ENCODE data around the gene BAAT. TPM values are rescaled to one million over a fixed set of nuclear protein-coding genes. Genes with fewer than 3 reads are reported as not detected.

BAAT gene
- total and polyA plus RNA-seq, 2 of the 4 experiments (the other 2 are of a cell fraction): not detected

GRCh38 chr9:101375546-101375945 is 9.3 kb downstream of the BAAT start:
- H3K9me3 ChIP-seq (ENCODE audit: control insufficient read depth, insufficient read depth, low read length): no peaks in the 10 kb centered on the region
- POLR2A ChIA-PET (ENCODE audit: unreplicated experiment): no interaction called here
- H3K79me1 ChIP-seq (ENCODE audit: low read depth in 1 of 2, low read length in 2 of 2): no peaks in the 10 kb centered on the region
- CTCF ChIA-PET: interaction anchor here (1.5 kb wide), 1 partner anchor 13 kb away, joined by 5 read pairs; no protein-coding TSS in a partner anchor
- no peak overlapping the region for H3K56ac ChIP-seq (ENCODE audit: extremely low read depth, insufficient read depth, low read length)
- no peak overlapping the region for H3K9ac ChIP-seq (ENCODE audit: low read depth, low read length)
- H2AK5ac ChIP-seq (ENCODE audit: low read depth, low read length): no peak overlapping the region
- TF ChIP-seq NFE2L2 (IDR thresholded peaks at IDR 0.05; ENCODE audit: low read depth, low read length): no peak
- no peak for TF ChIP-seq ELK1 (IDR thresholded peaks at IDR 0.05; ENCODE audit: borderline replicate concordance, low read depth, low read length)
- TF ChIP-seq CTCF (conservative IDR thresholded peaks at IDR 0.05; ENCODE audit: low read depth, low read length): no peak
- TF ChIP-seq MAZ (IDR thresholded peaks at IDR 0.05; ENCODE audit: borderline replicate concordance, low read depth, low read length): no peak
- no peak for TF ChIP-seq SMC3 (IDR thresholded peaks at IDR 0.05; ENCODE audit: low read depth, low read length)
- TF ChIP-seq CEBPB (IDR thresholded peaks at IDR 0.05; ENCODE audit: low read depth, low read length): no peak
- TF ChIP-seq MAFK (IDR thresholded peaks at IDR 0.05; ENCODE audit: low read depth, low read length): no peak
- no peak for TF ChIP-seq POLR2A (IDR thresholded peaks at IDR 0.05; ENCODE audit: low read depth, low read length)
- no peak for TF ChIP-seq RAD21 (IDR thresholded peaks at IDR 0.05; ENCODE audit: low read length)
- no peak for TF ChIP-seq USF2 (IDR thresholded peaks at IDR 0.05; ENCODE audit: low read depth, low read length)
- no peak for TF ChIP-seq MXI1 (IDR thresholded peaks at IDR 0.05; ENCODE audit: borderline replicate concordance, low read depth, low read length)
- no peak for TF ChIP-seq RCOR1 (IDR thresholded peaks at IDR 0.05; ENCODE audit: insufficient replicate concordance, low read length)
- TF ChIP-seq FOS (IDR thresholded peaks at IDR 0.05; ENCODE audit: low read depth, low read length): no peak
- no peak for TF ChIP-seq RFX5 (IDR thresholded peaks at IDR 0.05; ENCODE audit: low read depth, low read length)
- no peak for TF ChIP-seq CHD1 (IDR thresholded peaks at IDR 0.05; ENCODE audit: low read depth, low read length)
- H3K23ac ChIP-seq (ENCODE audit: low read depth, low read length): no peak overlapping the region
- no peak overlapping the region for H2AK9ac ChIP-seq (replicated peaks; ENCODE audit: low read depth, low read length, poor library complexity)
- no peak overlapping the region for H3K4ac ChIP-seq (ENCODE audit: low read depth, low read length)
- intact Hi-C loops (cut with micrococcal nuclease) (no loop called here), in situ Hi-C loops (cut with MboI; ENCODE audit: low sequenced_read_pairs) (no loop called here), dilution Hi-C loops (cut with HindIII; ENCODE audit: low sequenced_read_pairs, unreplicated experiment) (no loop called here)
- no peak overlapping the region for H2BK120ac ChIP-seq (ENCODE audit: low read depth, low read length)
- no peak overlapping the region for H2BK20ac ChIP-seq (ENCODE audit: low read depth, low read length)
- H2BK5ac ChIP-seq (ENCODE audit: low read depth, low read length, poor library complexity, severe bottlenecking): no peak overlapping the region
- no peak for DNase-seq
- H3K27ac ChIP-seq (ENCODE audit: insufficient read depth, low read length): no peak overlapping the region
- H3K9me1 ChIP-seq (ENCODE audit: insufficient read depth, low read length): no peaks in the 10 kb centered on the region
- H3K27me3 ChIP-seq (ENCODE audit: control insufficient read depth, insufficient read depth, low read length): no peaks in the 10 kb centered on the region
- H3K4me1 ChIP-seq (ENCODE audit: control insufficient read depth, insufficient read depth, low read length): 0 out of 2 replicates have a peak, but pooled peaks cover 2% of the 10 kb centered on the region
- no peak overlapping the region for H4K91ac ChIP-seq (ENCODE audit: insufficient read depth, low read depth, low read length)
- no peak overlapping the region for H3K4me2 ChIP-seq (ENCODE audit: low read depth, low read length)
- no peak overlapping the region for H3K4me3 ChIP-seq (ENCODE audit: insufficient read depth, low read depth, low read length)
- no peak overlapping the region for H2AFZ ChIP-seq (replicated peaks; ENCODE audit: low read length, poor library complexity)
- H2BK15ac ChIP-seq (ENCODE audit: low read depth, low read length): no peak overlapping the region
- H3K36me3 ChIP-seq (ENCODE audit: control insufficient read depth, insufficient read depth, low read length): no peaks in the 10 kb centered on the region
- no peak overlapping the region for H3K14ac ChIP-seq (replicated peaks; ENCODE audit: low read depth, low read length)
- H4K20me1 ChIP-seq (ENCODE audit: insufficient read depth, low read length): no peaks in the 10 kb centered on the region
- H4K5ac ChIP-seq (ENCODE audit: low read depth, low read length): no peak overlapping the region
- no TSS peak for BruUV-seq (replicated peaks)
- H4K8ac ChIP-seq (ENCODE audit: low read depth in 2 of 2, low read length in 2 of 2): no peak overlapping the region
- no peak for ATAC-seq (ENCODE audit: low read depth)
- 89% methylated on average over 3 of the region's 12 CpGs; no CpG with 5 or more reads in 1 of the 2 experiments for WGBS, 2 experiments (ENCODE audit: extremely low coverage in 2 of 2, insufficient read length in 1 of 2)
- no peak overlapping the region for H3K18ac ChIP-seq (ENCODE audit: low read depth, low read length)

Data from IMR-90 (cell line).